Ovary (tissue), 9 donors: ENCODE data around the gene C2orf78. TPM values are rescaled to one million over a fixed set of nuclear protein-coding genes. Genes with fewer than 3 reads are reported as not detected.

Experiments used
- DNase-seq, 5 donors: peaks; one replicate each; pipeline ENCODE4 v3.0.0-alpha.2; 2019 to 2020
- H3K27ac ChIP-seq, 2 donors: fragments of 200-600 bp; one replicate each; pipeline versions ENCODE4 v1.5.1 to v1.8.0; 2019 to 2022
- H3K27me3 ChIP-seq: fragments of 200-600 bp; one replicate; pipeline ENCODE4 v1.8.0; 2022
- H3K36me3 ChIP-seq: fragments of 200-600 bp; sonication (generic); one replicate; pipeline ENCODE4 v1.5.1; 2019
- H3K4me1 ChIP-seq: one replicate; pipeline ENCODE4 v1.8.1; 2013; ENCODE audit warnings: mild to moderate bottlenecking, moderate library complexity; ENCODE audit not compliant: insufficient read depth
- H3K4me3 ChIP-seq: fragments of 200-600 bp; sonication (generic); one replicate; pipeline ENCODE4 v1.5.1; 2017
- H3K9me3 ChIP-seq, 2 donors: fragments of 200-600 bp in 1 of 2; sonication (generic) in 1 of 2; one replicate each; pipeline versions ENCODE4 v1.5.1 to v1.8.1; 2013 to 2019; ENCODE audit warnings: mild to moderate bottlenecking in 1 of 2, moderate library complexity in 1 of 2
- EP300 ChIP-seq: sonication (generic); formaldehyde crosslinking; IDR thresholded peaks from one replicate; pipeline ENCODE4 v1.6.1; 2017; ENCODE audit warnings: antibody characterized with exemption
- POLR2A ChIP-seq: fragments of 450-650 bp; IDR thresholded peaks from one replicate; pipeline ENCODE4 v1.6.1; 2017; ENCODE audit warnings: antibody characterized with exemption, mild to moderate bottlenecking, moderate library complexity
- WGBS, 3 donors: extraction: QIAGEN DNeasy Blood & Tissue Kit in 1 of 3; methylation state at CpG; one replicate each; pipeline versions ENCODE4 v1.1.5 to v1.1.7; 2013 to 2017; 5-methylcytosine and 5-hydroxymethylcytosine counted together
- intact Hi-C, 4 donors: fragments of 100-400 bp; cut with DNase I; formaldehyde crosslinking; loops; one replicate each; pipeline versions ENCODE4 v1.11.0 to v1.15.1; 2022 to 2023
- polyA plus RNA-seq, 2 donors: library from polyadenylated mRNA; stranded (reverse); fragments of 200-250 nt in 1 of 2; fragments of 350-450 nt in 1 of 2; fragmentation: Illumina TruSeq in 1 of 2; extraction: RNeasy Lipid Tissue Mini Kit (QIAGEN cat#74804) in 1 of 2; gene quantifications; one replicate each; pipeline ENCODE4 v1.2.3, GENCODE V29; 2013 to 2014
- total RNA-seq, 7 donors: library from RNA; depleted of rRNA in 2 of 7; stranded (reverse); fragments of >200 nt in 2 of 7; fragmentation: NEBNext Ultra II Directional in 3 of 7; extraction: Animal tissue kit (Norgen Biotek cat#: 25700) in 3 of 7; gene quantifications; one replicate each; pipeline versions ENCODE4 v1.1.0 to v1.2.4, GENCODE V29; 2016 to 2023
- TF ChIP-seq, protein P1 (sequence below), 3 donors: fragments of 450-650 bp in 2 of 3; fragments of 200-600 bp in 1 of 3; IDR thresholded peaks; one replicate each; pipeline versions ENCODE4 v1.5.1 to v1.8.0; 2016 to 2022; ENCODE audit warnings: antibody characterized with exemption in 3 of 3, mild to moderate bottlenecking in 1 of 3
- donor health status: DM: no; HTN: no; CAD: no; lungs with moderate emphysema.
- donor health status: DM: no; HTN: no; CAD: no.
- donor health status: Bipolar disorder and iron deficiency.
- donor health status: DM: yes; HTN: yes; CAD: no.
- donor health status: DM: no; HTN: no; CAD: no.
- donor health status: DM: yes; HTN: yes; CAD: no.

The C2orf78 gene
- total and polyA plus RNA-seq, 9 donors = not detected

DNA sequence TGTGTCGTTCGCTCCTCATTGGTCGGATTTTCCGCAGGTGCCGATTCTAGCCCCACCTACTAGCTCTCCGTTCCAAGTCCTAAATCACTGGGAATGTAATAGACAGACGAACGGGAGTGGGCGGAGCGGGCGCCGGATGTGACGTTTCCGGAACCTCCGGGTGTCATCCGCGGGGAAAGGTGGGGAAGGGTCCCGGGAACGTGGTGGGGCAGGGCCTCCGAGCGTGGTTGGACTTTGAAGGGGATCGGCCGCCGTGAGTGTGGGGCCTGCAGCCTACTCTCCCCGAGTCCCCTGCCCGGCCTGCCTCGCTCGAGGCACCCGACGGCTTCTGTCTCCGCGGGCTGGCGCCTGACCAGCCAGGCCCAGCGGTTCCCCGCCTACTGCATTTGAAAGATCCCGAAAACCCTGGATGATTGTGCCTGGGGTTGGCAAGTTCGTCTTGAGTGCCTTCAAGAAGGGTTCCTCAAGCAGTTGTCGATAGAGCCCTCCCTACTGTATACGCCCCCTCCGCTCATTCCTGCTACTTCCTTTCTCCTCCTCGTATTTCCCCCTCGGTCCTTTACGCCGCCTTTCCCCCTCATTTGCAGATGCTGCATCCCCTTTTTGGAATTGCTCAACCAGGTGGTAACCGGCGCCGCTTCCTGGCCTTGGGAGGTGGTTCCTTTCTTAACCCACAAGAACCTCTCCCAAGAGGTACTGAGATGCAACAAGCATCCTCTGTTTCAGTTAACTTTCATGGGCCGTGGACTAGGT is 45.0 kb downstream of the C2orf78 start, which contains the start of gene STAMBP:
Gene STAMBP, plus strand, starts transcription at position 144 of the 753 bp plus-strand sequence. CDS start 1,896 bp downstream, outside the sequence.
- H3K27me3 ChIP-seq = no peaks in the 10 kb centered on the region
- intact Hi-C loops = loop anchor here in 2 of 4 donors (10.0 kb wide), 2 partner anchors 176 to 506 kb away; no protein-coding TSS in a partner anchor
- peak; percentile 96 to 98 (median 97) for DNase-seq
- WGBS, 3 donors = 0 to 1% (median 1%) methylated on average over 29 to 48 of the region's 48 CpGs
- H3K27ac ChIP-seq = peak within 1 kb of the TSS; percentile 56 to 96
- TF ChIP-seq POLR2A (peak; percentile 83), EP300 (no peak)
- TF ChIP-seq, protein P1, sequence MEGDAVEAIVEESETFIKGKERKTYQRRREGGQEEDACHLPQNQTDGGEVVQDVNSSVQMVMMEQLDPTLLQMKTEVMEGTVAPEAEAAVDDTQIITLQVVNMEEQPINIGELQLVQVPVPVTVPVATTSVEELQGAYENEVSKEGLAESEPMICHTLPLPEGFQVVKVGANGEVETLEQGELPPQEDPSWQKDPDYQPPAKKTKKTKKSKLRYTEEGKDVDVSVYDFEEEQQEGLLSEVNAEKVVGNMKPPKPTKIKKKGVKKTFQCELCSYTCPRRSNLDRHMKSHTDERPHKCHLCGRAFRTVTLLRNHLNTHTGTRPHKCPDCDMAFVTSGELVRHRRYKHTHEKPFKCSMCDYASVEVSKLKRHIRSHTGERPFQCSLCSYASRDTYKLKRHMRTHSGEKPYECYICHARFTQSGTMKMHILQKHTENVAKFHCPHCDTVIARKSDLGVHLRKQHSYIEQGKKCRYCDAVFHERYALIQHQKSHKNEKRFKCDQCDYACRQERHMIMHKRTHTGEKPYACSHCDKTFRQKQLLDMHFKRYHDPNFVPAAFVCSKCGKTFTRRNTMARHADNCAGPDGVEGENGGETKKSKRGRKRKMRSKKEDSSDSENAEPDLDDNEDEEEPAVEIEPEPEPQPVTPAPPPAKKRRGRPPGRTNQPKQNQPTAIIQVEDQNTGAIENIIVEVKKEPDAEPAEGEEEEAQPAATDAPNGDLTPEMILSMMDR (IDR thresholded peaks at IDR 0.05) = peak in 1 of 3 donors; percentile 11
- peak within 1 kb of the TSS; percentile 83 for H3K4me3 ChIP-seq
- no peaks in the 10 kb centered on the region for H3K9me3 ChIP-seq
- H3K36me3 ChIP-seq = no peaks in the 10 kb centered on the region
- H3K4me1 ChIP-seq = peaks cover 9% of the 10 kb centered on the region

DNA sequence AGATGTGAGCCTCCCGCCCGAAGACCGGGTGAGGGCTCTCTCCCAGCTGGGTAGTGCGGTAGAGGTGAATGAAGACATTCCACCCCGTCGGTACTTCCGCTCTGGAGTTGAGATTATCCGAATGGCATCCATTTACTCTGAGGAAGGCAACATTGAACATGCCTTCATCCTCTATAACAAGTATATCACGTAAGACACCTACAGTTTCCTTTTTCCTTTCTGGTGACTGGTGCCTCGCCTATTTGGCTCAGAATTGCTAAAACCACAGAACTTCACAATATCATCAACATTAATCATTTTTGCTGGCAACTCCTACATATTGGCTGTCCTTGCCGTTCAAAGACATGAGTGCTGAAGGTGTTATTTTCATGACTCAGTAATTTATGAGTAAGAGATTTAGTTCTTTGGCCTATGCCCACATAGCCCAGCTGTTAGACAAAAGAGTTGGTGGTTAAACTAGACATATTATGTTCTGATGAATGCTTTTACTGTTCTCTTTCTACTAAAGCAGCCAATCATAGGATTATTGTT is 47.0 kb downstream of the C2orf78 start:
- intact Hi-C loops = loop anchor here in 1 of 4 donors (10.0 kb wide), 1 partner anchor 94 kb away; the partner anchor contains the start of gene DGUOK
- 79 to 82% (median 80%) methylated on average over 11 of the region's 11 CpGs for WGBS, 3 donors
- H3K27me3 ChIP-seq = no peaks in the 10 kb centered on the region
- DNase-seq = no peak
- no peaks in the 10 kb centered on the region for H3K36me3 ChIP-seq
- no peaks in the 10 kb centered on the region for H3K9me3 ChIP-seq
- H3K27ac ChIP-seq = no peak overlapping the region
- TF ChIP-seq, protein P1 (IDR thresholded peaks at IDR 0.05) = no peak
- H3K4me3 ChIP-seq = no peak overlapping the region
- peaks cover 9% of the 10 kb centered on the region for H3K4me1 ChIP-seq

DNA sequence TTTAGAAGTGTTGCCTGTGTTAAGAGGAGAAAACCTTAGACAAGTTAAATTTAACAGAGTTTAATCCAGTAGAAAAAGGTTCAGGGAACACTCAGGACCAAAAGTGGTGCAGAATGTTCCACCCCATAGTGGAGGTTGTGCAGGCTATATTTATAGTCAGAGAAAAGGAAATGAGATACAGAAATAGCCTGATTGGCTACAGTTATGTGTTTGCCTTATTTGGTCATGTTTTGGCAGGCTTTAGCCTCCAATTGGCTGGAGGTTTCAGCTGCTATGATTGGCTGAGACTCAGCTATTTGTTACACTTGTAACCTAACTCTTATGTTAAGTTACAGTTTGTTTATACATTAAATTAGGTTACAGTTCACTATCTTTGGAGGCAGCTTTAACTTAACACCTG is 48.9 kb downstream of the C2orf78 start:
- Histone ChIP-seq H3K27me3 (no peaks in the 10 kb centered on the region), H3K9me3 (no peaks in the 10 kb centered on the region), H3K27ac (no peak overlapping the region), H3K4me1 (peaks cover 8% of the 10 kb centered on the region), H3K36me3 (no peaks in the 10 kb centered on the region), H3K4me3 (no peak overlapping the region)
- TF ChIP-seq EP300 (no peak), POLR2A (no peak)
- TF ChIP-seq, protein P1 (IDR thresholded peaks at IDR 0.05) = no peak
- no peak for DNase-seq
- intact Hi-C loops = loop anchor here in 1 of 4 donors (10.0 kb wide), 1 partner anchor 92 kb away; the partner anchor contains the start of gene DGUOK

DNA sequence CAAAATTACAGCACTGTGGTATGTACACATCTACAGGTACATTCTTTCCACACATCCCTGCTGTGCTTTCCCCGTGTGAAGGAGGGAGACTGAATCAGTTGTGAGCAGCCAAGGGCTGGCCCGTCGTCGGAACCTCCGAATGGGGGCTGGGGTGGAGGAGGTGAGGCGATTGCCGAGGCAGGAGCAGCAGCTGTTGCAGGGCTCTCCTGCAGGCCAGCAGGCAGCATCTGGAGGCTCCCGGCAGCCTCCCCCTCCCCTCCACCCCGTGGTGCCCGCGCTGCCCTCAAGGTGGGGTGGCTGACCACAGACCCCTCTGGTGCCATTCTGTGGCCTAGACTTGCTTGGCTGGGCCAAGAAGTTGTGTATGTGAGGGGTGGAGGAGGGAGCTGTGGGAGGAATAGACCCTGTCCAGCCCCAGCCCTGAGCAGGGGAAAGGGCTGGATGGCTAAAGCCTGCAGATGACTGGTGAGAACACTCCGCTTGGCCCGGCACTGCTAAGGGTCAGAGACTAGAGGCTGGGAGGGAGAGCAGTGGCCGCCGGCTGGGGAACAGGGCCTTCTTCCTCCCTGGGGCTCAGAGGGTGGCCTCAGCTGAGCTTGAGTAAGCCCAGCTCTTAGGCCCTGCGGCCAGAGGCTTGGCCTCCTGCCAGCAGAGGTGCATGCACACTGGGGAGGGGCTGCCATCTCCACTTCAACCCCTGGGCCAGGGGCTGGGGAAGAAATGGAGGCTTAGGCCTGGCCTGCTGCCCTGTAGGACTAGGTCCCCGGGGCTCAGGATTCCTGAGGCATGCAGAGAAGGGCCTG is 52.4 kb downstream of the C2orf78 start:
- Histone ChIP-seq H3K36me3 (no peaks in the 10 kb centered on the region), H3K9me3 (no peaks in the 10 kb centered on the region), H3K4me1 (peaks cover 3% of the 10 kb centered on the region), H3K27me3 (no peaks in the 10 kb centered on the region), H3K4me3 (no peak overlapping the region), H3K27ac (no peak overlapping the region)
- intact Hi-C loops = loop anchor here in 1 of 4 donors (10.0 kb wide), 1 partner anchor 88 kb away; the partner anchor contains the start of gene DGUOK
- DNase-seq = no peak
- TF ChIP-seq EP300 (no peak), POLR2A (no peak)
- TF ChIP-seq, protein P1 (IDR thresholded peaks at IDR 0.05) = no peak
- WGBS, 3 donors = 78 to 89% (median 82%) methylated on average over 17 of the region's 17 CpGs
